Heart left ventricle (tissue), 16 donors: ENCODE measurements around the gene GOLT1B. TPM values are rescaled to one million over a fixed set of nuclear protein-coding genes. Genes with fewer than 3 reads are reported as not detected.

ENCODE experiments used
- ATAC-seq, 4 donors: fragments of 200-7000 bp; cut with Tn5 transposase; one replicate each; pipeline ENCODE4 v1.9.1; 2020 to 2022; ENCODE audit warnings: moderate library complexity in 4 of 4, mild to moderate bottlenecking in 3 of 4, moderate number of reproducible peaks in 1 of 4
- DNase-seq, 5 donors: peaks; one replicate each; pipeline ENCODE4 v3.0.0-alpha.2; 2020
- H3K27ac ChIP-seq, 12 donors: fragments of 200-600 bp; sonication (generic) in 4 of 12; one replicate each; pipeline versions ENCODE4 v1.5.0 to v1.8.0; 2016 to 2022; ENCODE audit warnings: mild to moderate bottlenecking in 2 of 12
- H3K27me3 ChIP-seq, 9 donors: fragments of 200-600 bp; sonication (generic) in 2 of 9; one replicate each; pipeline versions ENCODE4 v1.5.1 to v1.8.0; 2016 to 2022; ENCODE audit warnings: mild to moderate bottlenecking in 3 of 9
- H3K36me3 ChIP-seq, 9 donors: fragments of 200-600 bp; sonication (generic) in 2 of 9; one replicate each; pipeline versions ENCODE4 v1.5.0 to v1.8.0; 2018 to 2022; ENCODE audit warnings: mild to moderate bottlenecking in 2 of 9
- H3K4me1 ChIP-seq, 12 donors: fragments of 200-600 bp; sonication (generic) in 4 of 12; one replicate each; pipeline versions ENCODE4 v1.5.0 to v1.8.0; 2016 to 2022; ENCODE audit warnings: mild to moderate bottlenecking in 3 of 12
- H3K4me3 ChIP-seq, 12 donors: fragments of 200-600 bp; sonication (generic) in 4 of 12; one replicate each; pipeline versions ENCODE4 v1.5.0 to v1.8.0; 2017 to 2022; ENCODE audit warnings: mild to moderate bottlenecking in 9 of 12, moderate library complexity in 4 of 12
- H3K9me3 ChIP-seq, 12 donors: fragments of 200-600 bp; sonication (generic) in 4 of 12; one replicate each; pipeline versions ENCODE4 v1.5.0 to v1.8.0; 2016 to 2022; ENCODE audit warnings: mild to moderate bottlenecking in 1 of 12
- CTCF ChIP-seq, 12 donors: fragments of 200-600 bp; sonication (generic) in 4 of 12; IDR thresholded peaks; one replicate each; pipeline versions ENCODE4 v1.5.0 to v1.8.0; 2018 to 2022; ENCODE audit warnings: antibody characterized with exemption in 12 of 12, mild to moderate bottlenecking in 5 of 12
- POLR2A ChIP-seq, 2 donors: fragments of 450-650 bp; IDR thresholded peaks; one replicate each; pipeline ENCODE4 v1.6.1; 2017; ENCODE audit warnings: antibody characterized with exemption in 2 of 2, mild to moderate bottlenecking in 2 of 2, moderate library complexity in 2 of 2
- WGBS, 4 donors: extraction: QIAGEN DNeasy Blood & Tissue Kit in 2 of 4; methylation state at CpG; one replicate each; pipeline versions ENCODE4 v1.1.5 to v1.1.7; 2013 to 2018; 5-methylcytosine and 5-hydroxymethylcytosine counted together
- intact Hi-C, 10 donors: fragments of 100-400 bp; cut with DNase I; formaldehyde crosslinking; loops; one replicate each; pipeline versions ENCODE4 v1.11.1 to v1.14.2; 2022
- polyA plus RNA-seq, 2 donors: library from polyadenylated mRNA; stranded (reverse); fragments of 200-250 nt; gene quantifications; one replicate each; pipeline ENCODE4 v1.2.3, GENCODE V29; 2013
- total RNA-seq, 9 donors: library from RNA; depleted of rRNA in 2 of 9; stranded (reverse); fragments of >200 nt in 2 of 9; fragmentation: NEBNext Ultra II Directional in 3 of 9; extraction: Animal tissue kit (Norgen Biotek cat#: 25700) in 3 of 9; gene quantifications; one replicate each; pipeline versions ENCODE4 v1.1.0 to v1.2.4, GENCODE V29; 2016 to 2023
- donor health status: ischemic (EF 13 %, LVEDD 7.1; RV severe dilation, severe dysfunction).
- donor health status: healthy with polysubstance abuse.
- donor health status: DM: no; HTN: yes; CAD: no.
- donor health status: DM: no; HTN: no; CAD: no.
- donor health status: ischemic (EF 25% LVEDD 6.9; RV normal size, moderate dysfunction).
- donor health status: ischemic (EF 25% LVEDD 5.7; RV mildly dilated, moderate dysfunction).
- donor health status: healthy.
- donor health status: DM: yes; HTN: yes; CAD: no.
- donor health status: ischemic (EF 35%, LVEDD 5.7; RV mildly dilated, moderate dysfunction).
- donor health status: nonischemic (EF 11% LVEDD 7.7; RV severe dilation, severe dysfunction).
- donor health status: DM: yes; HTN: yes; CAD: no.
- donor health status: PGD.
- donor health status: ischemic (EF 29% LVEDD 5.4; RV normal size, mild dysfunction).
- donor health status: nonischemic (EF 23%, LVEDD 6.1; RV moderate dilation, normal function).

Gene GOLT1B
- total and polyA plus RNA-seq, 11 donors, result 12.9 to 43.7 (median 22.1) TPM

GRCh38 chr12:21542403-21542802 is 40.8 kb downstream of the GOLT1B start:
- Histone ChIP-seq H3K27ac (no peak overlapping the region), H3K4me1 (peaks cover 0 to 12% (median 0%) of the 10 kb centered on the region in 12 donors), H3K9me3 (no peaks in the 10 kb centered on the region), H3K4me3 (no peak overlapping the region), H3K27me3 (no peaks in the 10 kb centered on the region), H3K36me3 (no peaks in the 10 kb centered on the region)
- ATAC-seq (peak in 3 of 4 donors; percentile 29 to 57 (median 42)), DNase-seq (no peak)
- TF ChIP-seq POLR2A (IDR thresholded peaks at IDR 0.05) (no peak), CTCF (IDR thresholded peaks at IDR 0.05) (no peak)
- 28 to 47% (median 35%) methylated on average over 5 of the region's 5 CpGs for WGBS, 4 donors
- intact Hi-C loops, result no loop called here

GRCh38 chr12:21543151-21543550 is 41.6 kb downstream of the GOLT1B start:
- H3K4me1 ChIP-seq, result peaks cover 0 to 12% (median 0%) of the 10 kb centered on the region in 12 donors
- no peaks in the 10 kb centered on the region for H3K36me3 ChIP-seq
- H3K4me3 ChIP-seq, result no peak overlapping the region
- no peak for TF ChIP-seq CTCF (IDR thresholded peaks at IDR 0.05)
- no peak for TF ChIP-seq POLR2A (IDR thresholded peaks at IDR 0.05)
- no peaks in the 10 kb centered on the region for H3K9me3 ChIP-seq
- no peak for ATAC-seq
- no peak overlapping the region for H3K27ac ChIP-seq
- DNase-seq, result no peak
- intact Hi-C loops, result no loop called here
- H3K27me3 ChIP-seq, result no peaks in the 10 kb centered on the region

GRCh38 chr12:21545557-21545956 is 44.0 kb downstream of the GOLT1B start:
- no peaks in the 10 kb centered on the region for H3K9me3 ChIP-seq
- TF ChIP-seq CTCF (IDR thresholded peaks at IDR 0.05), result no peak
- TF ChIP-seq POLR2A (IDR thresholded peaks at IDR 0.05), result no peak
- WGBS, 4 donors, result 89 to 93% (median 91%) methylated on average over 2 of the region's 2 CpGs

GRCh38 chr12:21546716-21547115 is 45.1 kb downstream of the GOLT1B start:
- no peak overlapping the region for H3K27ac ChIP-seq
- H3K9me3 ChIP-seq, result no peaks in the 10 kb centered on the region
- DNase-seq (no peak), ATAC-seq (no peak)
- peaks cover 0 to 16% (median 4%) of the 10 kb centered on the region in 12 donors for H3K4me1 ChIP-seq
- H3K27me3 ChIP-seq, result no peaks in the 10 kb centered on the region
- intact Hi-C loops, result no loop called here
- no peak for TF ChIP-seq CTCF (IDR thresholded peaks at IDR 0.05)
- WGBS, 4 donors, result 0 to 20% (median 9%) methylated on average over 1 of the region's 1 CpG
- H3K36me3 ChIP-seq, result no peaks in the 10 kb centered on the region
- H3K4me3 ChIP-seq, result no peak overlapping the region

More at GRCh38 chr12:21545557-21545956, 44.0 kb downstream of the GOLT1B start:
- Histone ChIP-seq H3K27ac (no peak overlapping the region), H3K27me3 (no peaks in the 10 kb centered on the region), H3K36me3 (no peaks in the 10 kb centered on the region), H3K4me3 (no peak overlapping the region), H3K4me1 (peaks cover 0 to 12% (median 0%) of the 10 kb centered on the region in 12 donors)
- DNase-seq (no peak), ATAC-seq (no peak)
- intact Hi-C loops, result no loop called here
